Ecto neural progenitor cell (in vitro differentiated cells): Measurements from ENCODE around the gene DAP3.
"Not testable (repeated sequence)": the region's sequence is repeated elsewhere in the genome, so short reads cannot be mapped to it uniquely, and the experiment has no call there.

Experiments
- DNase-seq: peaks from one replicate; pipeline ENCODE4 v3.0.0-alpha.2; 2018; ENCODE audit warnings: low spot score

Gene DAP3

DNA sequence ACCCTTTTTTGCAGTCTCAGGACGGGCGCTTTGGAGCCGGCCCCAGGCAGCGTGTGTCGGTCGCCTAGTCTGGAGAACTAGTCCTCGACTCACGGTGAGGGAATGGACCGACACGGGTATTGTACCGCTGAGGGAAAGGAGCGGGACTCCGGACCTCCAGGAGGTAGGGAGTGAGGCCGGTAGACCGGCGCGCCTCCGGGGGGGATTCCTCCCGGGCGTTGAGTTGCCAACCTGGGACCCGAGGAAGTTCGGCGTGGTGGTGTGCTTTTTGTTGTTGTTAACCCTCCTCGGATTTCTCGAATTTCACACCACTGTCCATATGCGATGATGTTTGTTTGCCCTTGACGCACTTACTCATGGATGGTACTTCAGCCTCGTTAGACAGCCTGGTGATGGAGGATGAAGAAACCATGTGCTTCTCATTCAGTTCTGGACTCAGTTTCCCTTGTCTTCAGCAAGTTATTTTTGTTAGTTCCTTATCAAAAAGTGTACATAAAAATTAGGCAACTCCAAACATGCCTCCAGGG lies at the start of gene DAP3:
Gene DAP3, plus strand, starts transcription at position 11 of the 527 bp plus-strand sequence. CDS start 20,689 bp downstream, outside the sequence.
- not testable (repeated sequence) for DNase-seq

DNA sequence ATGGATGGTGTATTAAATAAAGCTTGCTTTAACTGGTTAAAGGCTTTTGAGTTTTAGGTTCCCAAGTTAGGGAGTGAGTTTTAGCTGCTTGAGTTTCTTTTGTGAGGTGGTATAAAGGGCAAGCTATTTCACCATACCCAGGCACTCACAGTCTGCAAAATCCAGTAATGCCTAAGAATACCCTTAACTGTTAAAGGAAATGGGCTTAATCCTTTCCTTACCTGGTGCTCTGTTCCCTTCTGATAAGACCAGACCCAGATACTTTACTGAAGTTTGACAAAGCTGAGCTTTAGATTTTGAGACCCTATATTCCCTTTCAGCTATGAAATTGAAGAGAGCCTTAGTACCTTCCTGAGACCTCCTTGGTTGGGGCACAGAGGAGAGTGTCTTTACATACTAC lies 48.5 kb upstream of the DAP3 start:
- DNase-seq: no peak

DNA sequence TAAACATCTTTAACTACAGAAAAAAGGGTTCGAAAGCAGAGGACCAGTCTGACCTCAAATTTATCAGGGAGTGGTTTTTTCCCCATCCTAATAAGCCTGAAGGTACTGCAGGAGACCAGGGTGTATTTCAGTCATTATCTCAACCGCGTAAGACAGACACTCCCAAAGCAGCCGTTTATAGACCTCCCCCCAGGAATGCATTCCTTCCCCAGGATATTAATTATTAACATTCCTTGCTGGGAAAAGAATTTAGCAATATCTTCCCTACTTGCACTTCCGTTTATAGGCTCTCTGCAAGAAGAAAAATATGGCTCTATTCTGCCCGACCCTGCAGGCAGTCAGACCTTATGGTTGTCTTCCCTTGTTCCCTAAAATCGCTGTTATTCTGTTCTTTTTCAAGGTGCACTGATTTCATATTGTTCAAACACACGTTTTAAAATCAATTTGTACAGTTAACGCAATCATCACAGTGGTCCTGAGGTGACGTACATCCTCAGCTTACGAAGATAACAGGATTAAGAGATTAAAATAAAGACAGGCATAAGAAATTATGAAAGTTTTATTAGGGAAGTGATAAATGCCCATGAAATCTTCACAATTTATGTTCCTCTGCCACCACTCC lies 46.2 kb upstream of the DAP3 start:
- DNase-seq: not testable (repeated sequence)

DNA sequence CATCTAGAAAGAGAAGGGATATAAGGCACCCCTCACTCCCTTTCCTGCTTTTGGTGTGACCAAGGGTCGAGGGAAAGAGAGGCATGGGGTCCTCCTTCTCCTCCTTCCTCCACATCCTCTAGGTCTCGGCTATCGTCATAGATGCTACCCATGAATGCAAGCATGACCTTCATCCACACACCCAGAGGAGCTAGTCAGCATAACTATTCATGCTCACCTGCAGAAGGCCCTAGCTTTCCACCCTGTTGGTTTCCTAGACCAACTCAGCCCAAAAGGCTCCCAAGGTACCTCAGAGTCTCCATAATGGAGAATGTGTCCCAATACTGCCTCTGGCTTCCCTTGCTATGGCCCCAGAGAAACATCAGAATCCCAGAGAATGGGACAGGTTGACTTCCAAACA lies 45.7 kb upstream of the DAP3 start:
- no peak for DNase-seq

DNA sequence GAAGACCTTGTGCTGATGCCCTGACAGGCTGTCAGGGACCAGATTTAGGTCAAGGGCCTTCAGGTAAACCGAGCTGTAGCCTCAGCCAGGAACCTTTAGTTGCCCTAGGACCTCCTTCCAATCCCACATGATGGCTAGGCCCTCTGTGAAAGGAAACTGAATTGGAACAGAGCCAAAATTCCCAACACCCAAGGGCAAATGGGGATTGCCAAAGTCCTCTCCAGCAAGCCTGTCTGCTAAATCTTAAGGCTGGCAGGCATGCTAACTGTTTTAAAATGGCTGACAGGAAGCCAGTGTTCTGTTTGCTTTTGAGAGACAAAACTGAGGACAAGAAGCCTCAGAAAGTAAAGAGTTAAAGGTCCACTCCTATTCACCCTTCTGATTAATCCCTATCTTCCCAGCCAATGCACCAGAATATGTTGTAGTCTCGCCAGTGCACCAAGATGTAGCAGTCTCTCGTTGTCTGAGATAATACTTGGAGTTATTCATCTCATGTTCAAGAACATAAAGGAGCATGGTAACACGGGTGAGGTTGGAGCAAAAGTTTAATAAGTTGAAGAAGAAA lies 43.8 kb upstream of the DAP3 start:
- DNase-seq: no peak

DNA sequence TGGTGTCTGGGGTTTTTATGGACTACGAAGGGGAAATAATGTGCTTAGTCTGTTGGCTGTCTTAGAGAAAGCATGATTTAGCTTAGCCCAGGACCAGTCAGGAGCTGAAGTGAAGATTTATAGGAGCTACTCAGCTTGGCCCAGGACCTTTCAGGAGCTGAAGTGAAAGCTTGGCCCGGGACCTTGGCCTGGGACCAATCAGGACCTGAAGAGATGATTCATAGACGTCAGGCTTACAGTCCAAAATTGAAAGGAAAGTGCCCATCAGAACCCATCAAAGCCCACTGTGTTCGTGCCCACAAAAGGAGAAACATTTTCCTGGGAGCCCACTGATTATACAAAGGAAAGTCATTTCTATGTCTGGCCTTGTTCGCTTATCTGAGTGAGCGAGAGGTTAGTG lies 43.2 kb upstream of the DAP3 start:
- no peak for DNase-seq

DNA sequence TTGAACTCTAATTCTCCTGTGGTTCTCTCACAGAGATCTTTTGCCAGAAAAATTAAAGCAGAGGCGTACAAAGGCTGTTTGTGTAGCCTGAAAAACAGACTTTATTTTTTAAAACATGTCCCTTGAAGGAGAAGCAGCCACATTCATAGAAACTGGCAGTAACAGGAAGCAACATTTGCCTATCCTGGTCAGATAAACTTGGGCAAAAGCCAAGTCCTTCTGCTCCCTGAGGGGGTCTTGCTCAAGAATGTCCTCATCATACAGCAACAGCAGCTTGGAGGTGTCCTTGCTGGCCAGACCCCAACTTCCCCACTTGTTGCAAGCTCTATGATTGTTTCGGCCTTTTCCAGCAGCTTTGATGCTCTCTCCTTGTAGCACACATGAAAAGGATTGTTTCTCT lies 42.6 kb upstream of the DAP3 start:
- no peak for DNase-seq

DNA sequence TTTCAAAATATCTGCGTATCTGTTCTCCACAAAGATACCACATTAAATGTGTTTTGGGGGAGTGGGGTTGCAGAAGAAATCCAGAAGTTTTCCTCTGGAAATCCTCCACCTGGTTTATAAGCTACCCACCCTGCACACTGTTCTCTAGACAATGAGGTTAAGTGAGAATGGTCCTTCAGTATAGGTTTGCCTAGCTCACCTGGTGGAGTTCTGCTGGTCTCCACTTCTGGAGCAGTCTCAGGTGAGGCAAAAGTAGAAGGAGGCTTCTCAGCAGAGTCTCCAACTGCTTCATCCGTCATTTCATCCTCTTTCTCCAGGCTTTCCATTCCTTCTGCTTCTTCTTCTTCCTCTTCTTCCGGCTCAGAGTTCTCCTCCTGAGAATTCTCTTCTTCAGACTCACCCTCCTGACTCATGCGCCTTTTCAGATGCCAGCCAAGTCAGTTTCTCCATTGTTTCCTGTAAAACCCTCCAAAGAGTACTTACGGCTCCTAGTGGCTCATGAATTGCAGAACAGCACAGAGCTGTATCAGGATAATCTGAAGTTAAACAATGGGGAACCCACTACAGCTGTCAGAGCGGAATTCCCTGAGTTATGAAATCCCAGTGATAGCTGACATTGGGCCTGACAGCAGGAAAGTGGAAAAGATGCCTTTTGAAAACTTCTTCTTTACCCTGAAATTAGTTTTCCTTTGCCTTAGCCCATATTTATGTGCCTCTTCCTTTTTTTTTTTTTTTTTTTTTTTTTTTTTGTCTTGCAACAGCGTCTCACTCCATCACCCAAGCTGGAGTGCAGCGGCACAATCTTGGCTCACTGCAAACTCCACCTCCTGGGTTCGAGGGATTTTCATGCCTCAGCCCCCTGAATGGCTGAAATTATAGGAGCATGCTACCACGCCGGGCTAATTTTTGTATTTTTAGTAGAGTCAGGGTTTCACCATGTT lies 40.4 kb upstream of the DAP3 start:
- no peak for DNase-seq

DNA sequence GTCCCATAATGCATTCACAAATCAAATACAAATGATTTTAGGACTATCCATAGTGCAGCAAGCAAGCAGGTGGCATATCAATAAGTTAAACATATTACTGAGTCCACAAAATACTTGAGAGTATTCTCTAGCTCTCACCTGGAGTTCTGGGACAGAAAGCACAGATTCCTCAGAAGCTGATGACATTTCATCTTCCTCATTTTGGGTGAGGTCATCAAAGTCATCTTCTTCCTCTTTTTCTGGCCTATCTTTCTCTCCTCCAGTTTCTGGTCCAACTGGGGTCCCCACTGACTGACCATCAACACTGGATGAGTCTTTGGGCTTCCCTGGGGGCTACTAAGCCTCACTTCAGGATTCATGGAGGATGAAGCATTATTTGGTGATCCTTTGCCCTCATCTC lies 39.2 kb upstream of the DAP3 start:
- no peak for DNase-seq

DNA sequence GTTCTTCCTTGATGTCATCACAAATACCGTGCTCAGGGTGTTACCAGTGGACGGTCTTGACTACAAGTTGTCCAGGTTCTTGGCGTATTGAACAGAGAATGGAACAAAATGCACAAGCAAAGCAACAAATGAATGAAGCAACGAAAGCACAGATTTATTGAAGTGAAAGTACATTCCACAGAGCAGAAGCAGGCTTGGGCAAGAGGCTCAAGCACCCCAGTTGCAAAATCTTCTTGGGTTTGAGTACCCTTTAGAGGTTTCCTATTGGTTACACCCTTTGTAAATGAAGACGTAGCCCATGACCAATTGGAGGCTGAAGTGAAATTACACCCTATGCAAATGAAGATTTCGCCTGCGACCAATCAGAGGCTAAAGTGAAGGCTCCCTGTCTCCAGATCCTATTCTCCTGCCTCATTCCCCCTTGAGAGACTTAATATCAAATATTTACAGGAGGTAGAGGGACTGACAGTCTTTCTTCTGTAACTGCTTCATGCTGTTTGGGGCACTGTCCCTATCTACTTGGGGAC lies 38.6 kb upstream of the DAP3 start:
- DNase-seq: no peak

DNA sequence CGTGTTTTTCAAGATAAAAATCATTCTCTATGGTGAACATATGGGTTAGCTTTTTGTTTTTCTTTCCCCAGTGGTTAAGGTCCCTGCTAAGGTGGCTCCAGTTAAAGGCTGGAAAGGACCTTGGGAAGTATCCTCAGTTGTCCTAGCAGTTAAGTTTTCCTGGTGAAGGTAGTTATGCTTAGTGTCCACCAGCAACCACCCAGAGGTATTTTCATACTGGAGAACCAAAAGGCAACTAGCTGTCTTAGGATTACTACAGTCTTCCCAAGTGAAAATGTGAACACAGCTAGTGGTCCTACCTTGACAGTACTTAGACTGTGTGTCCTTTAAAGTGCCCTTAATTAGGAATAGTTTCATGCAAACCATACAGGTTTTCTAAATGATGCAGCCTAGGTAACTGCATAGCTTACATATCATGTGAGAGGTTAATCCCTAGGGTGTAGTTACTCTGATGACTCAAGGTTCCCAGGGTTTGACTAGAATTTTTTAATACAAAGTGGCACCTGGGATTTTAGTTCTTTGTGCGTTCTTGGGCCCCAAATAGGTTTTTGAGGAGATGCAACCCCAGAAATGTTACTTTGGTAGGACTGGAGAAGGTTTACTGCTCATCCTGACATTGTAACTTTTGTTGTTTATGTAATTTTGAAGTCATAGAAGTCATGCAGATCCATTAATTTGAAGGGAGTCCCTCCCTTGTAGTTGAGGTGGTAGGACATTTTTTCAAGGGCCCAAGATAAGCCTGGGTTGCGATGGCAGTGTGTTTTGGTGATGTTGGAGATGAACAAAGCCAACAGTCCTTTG lies 36.8 kb upstream of the DAP3 start:
- no peak for DNase-seq

DNA sequence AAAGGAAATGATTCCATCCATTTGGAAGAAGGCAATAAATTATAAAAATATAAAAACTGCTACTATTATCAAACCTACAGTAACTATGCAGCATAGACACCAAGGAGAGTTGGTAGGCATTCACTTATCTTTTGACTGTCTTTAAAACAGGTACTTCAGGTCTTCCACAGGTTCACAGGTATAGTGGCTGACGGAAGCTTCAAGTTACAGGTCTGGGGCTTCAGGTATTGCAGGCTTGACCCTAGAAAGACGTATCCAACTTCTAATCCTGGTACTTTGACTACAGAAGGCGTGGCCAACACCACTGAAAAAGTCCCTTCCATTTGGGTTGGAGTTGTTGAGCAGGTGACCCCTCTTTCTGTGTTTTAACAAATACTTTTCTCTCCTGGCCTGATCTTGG lies 35.9 kb upstream of the DAP3 start:
- DNase-seq: no peak

DNA sequence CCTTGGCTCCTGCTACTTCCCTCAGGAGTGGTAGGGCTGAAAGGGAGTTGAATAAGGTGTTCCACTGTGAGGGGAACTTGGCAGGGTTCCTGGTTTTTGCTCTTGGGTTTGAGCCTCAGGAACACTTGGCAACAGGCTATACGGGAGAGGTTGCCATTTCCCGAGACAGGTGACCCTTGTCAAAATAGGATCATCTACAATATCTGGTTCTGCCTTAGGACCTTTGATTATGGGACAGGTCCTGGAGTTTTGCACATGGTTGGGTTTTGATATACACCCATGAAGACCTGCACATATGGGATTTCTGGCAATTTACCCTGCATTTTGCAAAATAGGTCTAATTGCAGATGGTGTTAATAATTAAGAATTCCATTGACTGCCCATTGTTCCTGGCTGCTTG lies 31.4 kb upstream of the DAP3 start:
- no peak for DNase-seq

DNA sequence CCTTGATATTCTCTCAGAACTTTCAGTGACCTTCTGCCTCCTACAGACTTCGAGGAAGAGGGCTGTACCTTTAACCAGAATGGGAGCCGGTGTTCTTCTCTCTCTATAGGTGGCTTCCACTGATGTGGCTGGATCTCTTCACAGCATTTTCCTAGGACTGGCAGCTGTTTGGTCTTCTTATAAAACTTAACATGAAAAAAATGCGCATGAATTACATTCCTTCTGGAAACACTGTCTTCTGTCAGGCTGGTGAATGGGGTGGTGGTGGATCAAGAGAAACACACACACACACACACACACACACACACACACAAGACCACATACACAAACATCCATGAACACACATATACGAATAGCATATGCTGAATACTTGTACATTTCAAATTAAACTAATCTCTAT lies 27.7 kb upstream of the DAP3 start:
- DNase-seq: not testable (repeated sequence)

DNA sequence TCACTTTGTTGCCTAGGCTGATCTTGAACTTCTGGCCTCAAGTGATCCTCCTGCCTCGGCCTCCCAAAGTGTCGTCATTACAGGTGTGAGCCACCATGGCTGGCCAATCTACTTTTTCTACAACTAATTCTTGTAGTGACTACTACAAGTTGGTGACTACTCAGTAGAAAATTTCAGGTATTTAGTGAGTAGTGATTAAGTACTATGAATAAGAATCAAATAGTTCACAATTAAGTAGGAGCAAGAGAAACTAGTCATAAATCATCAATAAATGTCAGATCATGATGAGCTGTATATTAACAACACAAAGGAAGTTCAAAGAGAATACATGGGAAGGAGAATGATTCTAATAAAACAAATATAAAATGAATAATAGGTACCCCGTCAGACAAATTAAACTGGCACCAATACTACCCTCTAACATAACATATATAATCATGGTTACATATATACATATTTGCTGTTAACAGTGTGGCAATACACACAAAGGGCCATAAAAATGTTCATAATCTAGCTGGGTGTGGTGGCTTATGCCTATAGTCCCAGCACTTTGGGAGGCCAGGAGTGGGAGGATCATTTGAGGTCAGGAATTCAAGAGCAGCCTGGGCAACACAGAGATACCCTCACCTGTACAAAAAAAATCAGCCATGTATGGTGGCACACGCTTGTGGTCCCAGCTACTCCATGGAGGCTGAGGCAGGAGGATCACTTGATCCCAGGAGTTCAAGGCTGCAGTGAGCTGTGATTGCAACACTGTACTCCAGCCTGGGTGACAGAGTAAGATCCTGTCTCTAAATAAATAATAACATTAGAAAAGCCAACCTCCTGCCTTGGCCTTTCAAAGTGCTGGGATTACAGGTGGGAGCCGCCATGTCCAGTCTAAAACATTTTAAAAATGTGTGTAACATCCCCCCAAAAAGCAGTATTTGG lies 19.4 kb upstream of the DAP3 start:
- no peak for DNase-seq

DNA sequence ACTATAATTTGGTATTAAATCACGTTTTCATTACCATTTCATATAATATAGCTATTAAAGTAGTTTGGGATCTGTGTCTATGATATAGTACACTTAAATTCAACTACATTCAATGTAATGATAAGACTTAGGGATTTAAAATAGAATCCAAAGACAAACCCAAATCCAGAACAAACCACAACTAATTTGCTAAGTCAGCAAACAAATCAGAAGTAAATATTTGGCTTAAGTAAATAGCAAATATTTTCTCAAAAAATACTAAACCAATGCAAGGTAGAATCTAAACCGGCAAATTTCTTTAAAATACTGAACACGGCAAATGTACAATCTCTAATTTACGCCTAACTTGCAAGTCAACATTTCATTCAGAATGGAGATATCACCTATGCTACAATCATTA lies 17.1 kb upstream of the DAP3 start:
- no peak for DNase-seq

DNA sequence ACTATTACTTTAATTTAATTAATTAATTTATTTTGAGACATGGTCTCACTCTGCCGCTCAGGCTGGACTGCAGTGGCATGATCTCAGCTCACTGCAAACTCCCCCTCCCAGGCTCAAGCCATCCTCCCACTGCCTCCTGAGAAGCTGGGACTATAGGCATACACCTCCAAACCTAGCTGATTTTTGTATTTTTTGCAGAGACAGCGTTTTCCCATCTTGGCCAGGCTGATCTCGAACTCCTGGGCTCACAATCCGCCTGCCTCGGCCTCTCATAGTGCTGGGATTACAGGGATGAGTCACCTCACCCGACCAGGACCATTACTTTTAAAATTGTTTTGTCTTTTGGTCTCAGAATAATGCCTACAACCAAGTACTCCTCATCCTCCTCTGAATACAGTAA lies 15.9 kb upstream of the DAP3 start:
- no peak for DNase-seq

DNA sequence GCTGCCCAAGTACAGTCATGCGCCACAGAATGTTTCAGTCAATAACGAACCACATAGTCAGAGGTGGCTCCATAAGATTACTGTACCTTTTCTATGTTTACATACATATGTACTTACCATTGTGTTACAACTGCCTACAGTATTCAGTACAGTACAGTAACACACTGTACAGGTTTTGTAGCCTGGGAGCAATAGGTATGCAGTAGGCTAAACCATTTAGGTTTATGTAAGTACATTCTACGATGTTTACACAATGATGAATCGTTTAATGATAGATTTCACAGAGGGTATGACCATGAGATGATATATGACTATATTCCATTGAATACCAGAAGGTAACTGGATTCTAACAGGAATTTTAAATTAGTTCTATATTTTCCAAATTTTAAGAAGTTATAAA lies 10.9 kb upstream of the DAP3 start:
- DNase-seq: no peak

DNA sequence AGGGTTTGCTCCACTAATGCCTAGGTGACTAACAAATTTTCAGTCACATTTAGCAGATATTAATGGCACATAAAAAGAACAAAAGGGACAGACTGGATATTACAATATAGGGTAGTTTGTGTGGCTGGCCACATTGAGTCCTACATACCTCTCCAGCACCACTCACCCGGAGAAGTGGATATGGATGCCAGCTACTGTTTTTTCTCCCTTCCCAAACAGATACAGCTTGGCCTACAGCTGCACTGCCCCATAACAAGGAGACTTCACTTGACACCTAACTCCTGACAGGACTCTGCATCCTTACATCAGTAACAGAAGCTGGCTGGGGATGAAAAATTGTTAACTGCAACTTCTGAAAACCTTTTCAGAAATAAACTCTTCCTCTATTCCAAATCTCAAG lies 9.9 kb upstream of the DAP3 start:
- not testable (repeated sequence) for DNase-seq

DNA sequence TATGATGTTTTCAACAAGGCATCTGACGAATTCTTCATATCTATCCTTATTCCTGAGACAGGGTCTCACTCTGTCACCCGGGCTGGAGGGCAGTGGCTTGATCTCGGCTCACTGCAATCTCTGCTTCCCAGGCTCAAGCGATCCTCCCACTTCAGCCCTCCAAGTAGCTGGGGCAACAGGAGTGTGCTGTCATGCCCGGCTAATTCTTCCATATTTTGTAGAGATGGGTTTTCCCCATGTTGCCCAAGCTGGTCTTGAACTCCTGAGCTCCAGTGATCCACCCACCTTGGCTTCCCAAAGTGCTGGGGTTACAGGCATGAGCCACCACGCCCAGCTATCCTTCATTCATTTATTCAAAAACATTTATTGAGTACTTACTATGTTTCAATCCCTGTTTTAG lies 8.4 kb upstream of the DAP3 start:
- no peak for DNase-seq

DNA sequence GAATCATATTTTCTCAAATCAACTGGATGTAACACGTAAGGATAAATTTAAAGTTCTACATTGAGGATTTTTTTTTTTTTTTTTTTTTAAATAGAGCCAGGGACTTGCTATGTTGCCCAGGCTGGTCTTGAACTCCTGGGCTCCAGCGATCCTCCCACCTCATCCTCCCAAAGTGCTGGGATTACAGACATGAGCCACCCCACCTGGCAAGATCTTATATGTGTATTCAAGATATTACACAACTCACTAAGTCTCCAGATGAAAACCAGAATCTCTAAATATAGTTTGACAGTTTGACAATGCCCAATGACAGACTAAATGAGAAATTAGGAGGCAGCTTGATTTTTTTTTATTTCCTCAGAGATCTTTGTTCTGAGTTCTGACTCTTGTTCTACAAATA lies 7.1 kb upstream of the DAP3 start:
- no peak for DNase-seq
